ENCODE measurements around the gene GRIN3B. TPM values are rescaled to one million over a fixed set of nuclear protein-coding genes. Genes with fewer than 3 reads are reported as not detected.

The GRIN3B gene
- total and polyA plus RNA-seq, 9 of the 15 experiments (the other 6 are each of a cell fraction or from before 2014, with no cell fraction given): 0.06 to 0.95 (median 0.19) TPM; not detected in 6

- peak; percentile 70 for TF ChIP-seq CREM (IDR thresholded peaks at IDR 0.05; ENCODE audit: low read depth)
- no peak for TF ChIP-seq ZNF184 (CRISPR knock-in tag; IDR thresholded peaks at IDR 0.05)
- no peak for TF ChIP-seq ZBTB17 (CRISPR knock-in tag; IDR thresholded peaks at IDR 0.05)
- TF ChIP-seq HDAC1 (IDR thresholded peaks at IDR 0.05): no peak
- no peak for TF ChIP-seq ZNF449 (CRISPR knock-in tag; IDR thresholded peaks at IDR 0.05)
- peak; percentile 64; the same call in 1 of the 2 replicates for TF ChIP-seq FOXP1 (CRISPR knock-in tag; IDR thresholded peaks at IDR 0.05)
- TF ChIP-seq ARHGAP35 (IDR thresholded peaks at IDR 0.05; ENCODE audit: partially characterized antibody): no peak
- peak; percentile 83 for TF ChIP-seq CTBP1 (IDR thresholded peaks at IDR 0.05; ENCODE audit: borderline replicate concordance)
- TF ChIP-seq BRF2 (IDR thresholded peaks at IDR 0.05; ENCODE audit: borderline replicate concordance, insufficient read depth, insufficient read length): no peak
- 0 out of 2 replicates have a peak, but pooled peaks have one; percentile 20 for TF ChIP-seq ZFPM2 (CRISPR knock-in tag; IDR thresholded peaks at IDR 0.05)
- peak; percentile 26; the same call in 1 of the 2 replicates for TF ChIP-seq MGA (IDR thresholded peaks at IDR 0.05)
- TF ChIP-seq COPS2 (conservative IDR thresholded peaks at IDR 0.05): no peak
- no peak for TF ChIP-seq ZNF232 (CRISPR knock-in tag; IDR thresholded peaks at IDR 0.05)
- TF ChIP-seq TBP (optimal IDR thresholded peaks at IDR 0.05; ENCODE audit: low read depth, low read length): peak; percentile 6
Measured at GRCh38 chr19:1025960-1026782, 26.0 kb downstream of the GRIN3B start, which contains the start of gene CNN2 (continued).

Data from K562 (cell line).